Measurements from ENCODE around the gene SLC41A3. TPM values are rescaled to one million over a fixed set of nuclear protein-coding genes. Genes with fewer than 3 reads are reported as not detected.

SLC41A3 gene
- total and polyA plus RNA-seq, 2 donors (not counting 1 experiment from before 2014, with no cell fraction given), result 49.4 to 52.8 TPM

DNA sequence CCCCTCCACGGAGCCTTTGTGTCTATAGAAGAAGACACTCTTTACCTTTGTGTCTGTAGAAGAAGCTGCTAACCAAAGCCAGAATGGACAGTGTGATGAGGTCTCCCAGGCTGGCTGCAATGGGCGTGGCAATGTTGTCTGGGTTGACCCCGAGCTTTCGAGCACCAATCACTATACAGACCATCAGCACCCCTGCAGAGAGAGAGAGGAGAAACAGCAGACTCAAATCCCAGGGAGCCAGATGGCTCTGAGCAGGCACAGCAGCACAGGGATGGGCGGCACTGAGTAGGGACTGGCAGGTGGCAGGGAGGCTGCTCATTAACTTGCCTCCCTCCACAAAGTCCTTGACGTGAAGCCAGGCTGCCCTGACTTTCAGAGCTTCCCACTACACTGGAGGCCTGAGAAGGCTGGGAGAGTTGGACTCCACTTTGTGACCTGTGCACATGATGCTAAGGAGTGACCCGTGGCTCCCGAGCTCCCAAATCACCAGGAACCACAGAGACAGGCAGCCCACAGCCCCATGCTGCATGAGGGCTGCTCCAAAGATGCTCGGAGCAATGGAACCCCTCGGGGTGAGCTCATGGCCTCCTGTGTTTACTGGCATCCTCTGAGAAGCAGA lies 61.1 kb downstream of the SLC41A3 start:
- no peaks in the 10 kb centered on the region for H3K4me1 ChIP-seq (ENCODE audit: control insufficient read depth, extremely low read depth, insufficient read depth, low read length)
- H4K20me1 ChIP-seq (ENCODE audit: control insufficient read depth, extremely low read depth, insufficient read depth, low read length), result no peaks in the 10 kb centered on the region
- no peaks in the 10 kb centered on the region for H3K79me2 ChIP-seq (ENCODE audit: control insufficient read depth, insufficient read depth, low read length)
- H3K9ac ChIP-seq (ENCODE audit: insufficient read depth, low read length), result no peak overlapping the region
- H3K4me3 ChIP-seq (replicated peaks in 1 of 4; ENCODE audit: control extremely low read depth in 1 of 4, insufficient read depth in 1 of 4, low read depth in 3 of 4, low read length in 4 of 4), result no peak overlapping the region
- no peak overlapping the region for H3K27ac ChIP-seq (ENCODE audit: insufficient read depth, low read length)
- H3K4me2 ChIP-seq (ENCODE audit: extremely low read depth, insufficient read depth, low read length), result no peak overlapping the region
- no peaks in the 10 kb centered on the region for H3K36me3 ChIP-seq (ENCODE audit: control insufficient read depth, insufficient read depth, low read length)
- no peaks in the 10 kb centered on the region for H3K27me3 ChIP-seq (ENCODE audit: control insufficient read depth, insufficient read depth, low read length)
- no peak overlapping the region for H2AFZ ChIP-seq (ENCODE audit: low read length)
- no peaks in the 10 kb centered on the region for H3K9me3 ChIP-seq (ENCODE audit: control insufficient read depth, insufficient read depth, low read depth, low read length)
- TF ChIP-seq, protein P1, sequence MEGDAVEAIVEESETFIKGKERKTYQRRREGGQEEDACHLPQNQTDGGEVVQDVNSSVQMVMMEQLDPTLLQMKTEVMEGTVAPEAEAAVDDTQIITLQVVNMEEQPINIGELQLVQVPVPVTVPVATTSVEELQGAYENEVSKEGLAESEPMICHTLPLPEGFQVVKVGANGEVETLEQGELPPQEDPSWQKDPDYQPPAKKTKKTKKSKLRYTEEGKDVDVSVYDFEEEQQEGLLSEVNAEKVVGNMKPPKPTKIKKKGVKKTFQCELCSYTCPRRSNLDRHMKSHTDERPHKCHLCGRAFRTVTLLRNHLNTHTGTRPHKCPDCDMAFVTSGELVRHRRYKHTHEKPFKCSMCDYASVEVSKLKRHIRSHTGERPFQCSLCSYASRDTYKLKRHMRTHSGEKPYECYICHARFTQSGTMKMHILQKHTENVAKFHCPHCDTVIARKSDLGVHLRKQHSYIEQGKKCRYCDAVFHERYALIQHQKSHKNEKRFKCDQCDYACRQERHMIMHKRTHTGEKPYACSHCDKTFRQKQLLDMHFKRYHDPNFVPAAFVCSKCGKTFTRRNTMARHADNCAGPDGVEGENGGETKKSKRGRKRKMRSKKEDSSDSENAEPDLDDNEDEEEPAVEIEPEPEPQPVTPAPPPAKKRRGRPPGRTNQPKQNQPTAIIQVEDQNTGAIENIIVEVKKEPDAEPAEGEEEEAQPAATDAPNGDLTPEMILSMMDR (conservative IDR thresholded peaks at IDR 0.05 in 1 of 2, IDR thresholded peaks at IDR 0.05 in 1 of 2; ENCODE audit: low read depth in 1 of 2, low read length in 2 of 2), result no peak
- TF ChIP-seq EZH2 (IDR thresholded peaks at IDR 0.05; ENCODE audit: low read length, missing control alignments), result no peak
- DNase-seq (ENCODE audit: low read depth in 2 of 2), result no peak

DNA sequence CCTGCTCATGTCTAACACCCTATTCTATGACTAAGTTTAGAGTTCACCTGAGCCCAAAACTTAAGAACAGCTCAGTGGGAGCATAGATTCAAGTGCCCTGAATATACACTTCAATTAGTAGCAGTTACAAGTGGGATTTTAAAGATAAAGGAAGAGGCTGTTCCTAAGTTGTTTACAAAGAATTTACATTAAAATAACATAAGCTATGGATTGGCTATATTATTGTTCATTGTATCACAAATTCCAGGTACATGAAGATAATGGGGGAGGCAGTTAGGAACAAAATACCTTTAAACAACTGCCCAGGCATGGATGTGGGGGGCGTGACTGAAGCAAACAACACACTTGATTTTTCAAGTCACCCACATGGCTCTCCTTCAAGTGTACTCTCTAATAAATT lies 62.2 kb downstream of the SLC41A3 start:
- Histone ChIP-seq H2AFZ (ENCODE audit: low read length) (no peak overlapping the region), H3K9ac (ENCODE audit: insufficient read depth, low read length) (no peak overlapping the region), H3K9me3 (ENCODE audit: control insufficient read depth, insufficient read depth, low read depth, low read length) (no peaks in the 10 kb centered on the region), H3K79me2 (ENCODE audit: control insufficient read depth, insufficient read depth, low read length) (no peaks in the 10 kb centered on the region), H3K27ac (ENCODE audit: insufficient read depth, low read length) (no peak overlapping the region), H3K4me2 (ENCODE audit: extremely low read depth, insufficient read depth, low read length) (no peak overlapping the region), H3K4me3 (replicated peaks in 1 of 4; ENCODE audit: control extremely low read depth in 1 of 4, insufficient read depth in 1 of 4, low read depth in 3 of 4, low read length in 4 of 4) (no peak overlapping the region), H3K4me1 (ENCODE audit: control insufficient read depth, extremely low read depth, insufficient read depth, low read length) (no peaks in the 10 kb centered on the region), H3K27me3 (ENCODE audit: control insufficient read depth, insufficient read depth, low read length) (no peaks in the 10 kb centered on the region), H3K36me3 (ENCODE audit: control insufficient read depth, insufficient read depth, low read length) (no peaks in the 10 kb centered on the region), H4K20me1 (ENCODE audit: control insufficient read depth, extremely low read depth, insufficient read depth, low read length) (no peaks in the 10 kb centered on the region)
- TF ChIP-seq, protein P1 (conservative IDR thresholded peaks at IDR 0.05 in 1 of 2, IDR thresholded peaks at IDR 0.05 in 1 of 2; ENCODE audit: low read depth in 1 of 2, low read length in 2 of 2), result no peak
- TF ChIP-seq EZH2 (IDR thresholded peaks at IDR 0.05; ENCODE audit: low read length, missing control alignments), result no peak
- DNase-seq (ENCODE audit: low read depth in 2 of 2), result no peak

DNA sequence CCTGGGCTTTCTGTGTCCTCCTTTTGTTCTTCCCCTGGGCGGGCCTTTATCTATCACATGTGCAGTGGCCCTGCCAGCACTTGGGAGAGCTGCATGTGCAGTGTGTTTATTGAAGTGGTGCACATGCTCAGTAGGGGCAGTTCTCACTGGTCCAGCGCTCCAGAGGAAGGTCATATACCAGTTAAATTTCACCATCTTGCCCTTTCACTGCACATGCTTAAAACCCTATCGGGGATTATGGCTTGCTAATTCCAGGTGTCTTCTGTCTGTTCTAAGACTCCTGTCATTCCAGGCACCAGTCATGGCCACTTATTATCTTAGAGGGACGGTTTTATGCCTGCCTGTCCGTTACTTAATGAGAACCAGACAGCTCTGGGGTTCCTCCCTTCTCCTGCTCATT lies 62.7 kb downstream of the SLC41A3 start:
- Histone ChIP-seq H3K4me1 (ENCODE audit: control insufficient read depth, extremely low read depth, insufficient read depth, low read length) (no peaks in the 10 kb centered on the region), H2AFZ (ENCODE audit: low read length) (no peak overlapping the region), H3K27ac (ENCODE audit: insufficient read depth, low read length) (no peak overlapping the region), H4K20me1 (ENCODE audit: control insufficient read depth, extremely low read depth, insufficient read depth, low read length) (no peaks in the 10 kb centered on the region), H3K9ac (ENCODE audit: insufficient read depth, low read length) (no peak overlapping the region), H3K4me3 (replicated peaks in 1 of 4; ENCODE audit: control extremely low read depth in 1 of 4, insufficient read depth in 1 of 4, low read depth in 3 of 4, low read length in 4 of 4) (no peak overlapping the region), H3K36me3 (ENCODE audit: control insufficient read depth, insufficient read depth, low read length) (no peaks in the 10 kb centered on the region), H3K27me3 (ENCODE audit: control insufficient read depth, insufficient read depth, low read length) (no peaks in the 10 kb centered on the region), H3K9me3 (ENCODE audit: control insufficient read depth, insufficient read depth, low read depth, low read length) (no peaks in the 10 kb centered on the region), H3K4me2 (ENCODE audit: extremely low read depth, insufficient read depth, low read length) (no peak overlapping the region), H3K79me2 (ENCODE audit: control insufficient read depth, insufficient read depth, low read length) (no peaks in the 10 kb centered on the region)
- no peak for TF ChIP-seq EZH2 (IDR thresholded peaks at IDR 0.05; ENCODE audit: low read length, missing control alignments)
- TF ChIP-seq, protein P1 (conservative IDR thresholded peaks at IDR 0.05 in 1 of 2, IDR thresholded peaks at IDR 0.05 in 1 of 2; ENCODE audit: low read depth in 1 of 2, low read length in 2 of 2), result no peak
- peak in 1 of 2 donors; percentile 38 for DNase-seq (ENCODE audit: low read depth in 2 of 2)
